SIG-M5 (cell line): ENCODE measurements around the gene FAM20C.
"Not testable (repeated sequence)": the region's sequence is repeated elsewhere in the genome, so short reads cannot be mapped to it uniquely, and the experiment has no call there.

Source experiments
- DNase-seq: peaks from one replicate; lab custom pipeline; 2025; lab: John Stamatoyannopoulos, UW

FAM20C gene

DNA sequence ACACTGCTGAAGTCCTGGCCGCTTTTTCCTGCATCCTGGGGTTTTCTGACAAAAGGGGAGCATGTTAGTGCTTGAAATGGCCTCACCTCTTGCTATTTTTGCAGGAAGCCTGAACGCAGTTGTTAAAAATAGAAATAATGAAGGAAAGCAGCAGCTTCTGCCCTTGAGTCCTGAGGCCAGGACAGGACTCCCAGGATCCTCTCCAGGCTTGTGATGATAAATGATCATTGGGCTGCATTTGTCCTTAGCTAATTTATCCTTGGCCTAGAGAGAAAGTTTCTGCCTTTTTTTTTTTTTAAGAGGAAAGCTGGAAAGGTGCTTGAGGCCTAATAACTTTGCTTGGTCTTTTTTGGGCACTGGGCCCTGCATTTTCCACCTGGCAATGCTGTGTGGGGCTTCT, 17.7 kb upstream of the FAM20C start:
- DNase-seq, result no peak

DNA sequence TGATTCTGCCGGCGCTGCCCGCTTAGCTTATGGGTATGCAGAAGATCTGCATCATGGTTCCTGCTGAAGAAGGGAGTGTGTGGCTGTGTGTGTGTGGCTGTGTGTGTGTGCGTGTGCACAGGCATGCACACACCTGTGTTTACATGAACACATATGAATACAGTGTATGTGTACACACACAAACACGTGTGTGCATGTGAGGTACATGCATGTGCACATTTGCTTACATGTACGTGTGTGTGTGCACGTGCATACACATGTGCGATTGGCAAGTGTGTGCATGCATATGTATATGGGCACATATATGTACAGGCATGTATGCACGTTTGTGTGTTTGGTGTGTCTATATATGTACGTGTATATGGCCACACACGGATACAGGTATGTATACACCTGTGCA, 16.4 kb upstream of the FAM20C start:
- no peak for DNase-seq

DNA sequence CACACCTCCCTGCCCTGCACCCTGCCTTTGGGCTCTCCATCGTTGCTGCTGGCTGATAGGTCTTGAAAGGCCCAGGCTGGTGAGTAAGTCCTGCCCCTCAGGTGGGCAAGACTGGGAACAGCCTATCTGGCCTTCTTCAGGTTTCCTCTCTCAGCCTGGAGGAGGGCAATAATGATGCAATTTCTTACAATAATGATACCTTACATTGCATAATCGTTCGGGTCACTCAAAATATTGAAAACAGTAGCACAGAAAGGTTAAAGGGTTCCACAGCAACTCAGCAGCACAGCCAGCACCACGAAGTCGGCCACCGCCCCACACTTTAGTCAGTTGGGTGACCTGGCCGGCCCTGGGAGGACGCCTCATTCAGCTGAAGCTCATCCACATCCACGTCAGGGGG, 16.0 kb upstream of the FAM20C start:
- DNase-seq, result no peak

DNA sequence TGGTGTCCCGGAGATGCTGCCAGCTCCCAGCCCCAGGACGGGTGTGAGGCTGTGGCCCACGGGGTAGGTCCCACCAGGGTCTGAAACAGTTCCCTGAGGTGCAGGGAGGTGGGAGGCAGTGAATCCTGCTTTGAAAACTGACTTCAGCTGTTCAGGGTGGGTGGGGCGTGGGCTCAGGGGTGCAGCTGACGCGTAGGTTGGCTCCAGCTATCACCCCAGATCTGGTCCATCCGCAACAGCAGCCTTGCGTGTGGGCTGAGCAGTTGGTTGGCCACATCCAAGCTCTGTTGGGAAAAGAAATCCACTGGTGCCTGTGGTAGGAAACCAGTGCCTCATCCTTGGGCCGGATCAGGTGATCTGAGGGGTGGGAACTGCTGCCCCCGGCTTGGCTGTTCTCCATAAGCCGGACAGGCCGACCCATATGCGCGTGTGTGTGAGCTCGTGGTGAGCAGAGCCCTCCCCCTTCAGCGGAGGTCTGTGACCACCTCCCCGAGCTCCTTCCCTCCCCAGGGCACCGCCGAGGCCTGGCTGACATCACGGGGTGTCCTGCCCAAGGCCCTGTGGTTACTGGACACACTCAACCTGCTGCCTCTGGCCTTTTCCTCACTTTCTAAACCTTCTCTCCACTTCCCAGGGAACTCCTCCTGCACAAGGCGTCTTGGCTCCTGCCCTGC, 15.4 kb upstream of the FAM20C start:
- DNase-seq, result no peak

DNA sequence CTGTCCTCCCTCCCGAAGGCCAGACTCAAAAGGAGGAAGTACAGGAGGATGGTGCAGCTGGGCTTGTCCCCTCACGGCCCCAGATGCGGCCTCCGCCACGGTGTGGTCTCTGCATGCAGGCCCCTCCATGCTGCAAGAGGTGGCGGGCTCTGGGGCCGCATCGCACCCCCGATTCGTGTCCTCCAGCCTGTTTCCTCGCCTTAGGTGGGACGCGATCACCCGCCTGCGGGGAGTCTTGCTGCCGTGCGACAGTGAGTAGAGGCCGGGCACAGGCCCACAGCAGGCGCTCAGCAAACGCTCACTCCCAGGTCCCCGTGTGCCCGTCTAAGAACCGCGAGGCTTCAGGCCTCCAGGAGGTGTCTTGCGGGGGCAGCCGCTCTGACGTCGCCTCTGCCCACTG, 13.9 kb upstream of the FAM20C start:
- DNase-seq, result no peak

DNA sequence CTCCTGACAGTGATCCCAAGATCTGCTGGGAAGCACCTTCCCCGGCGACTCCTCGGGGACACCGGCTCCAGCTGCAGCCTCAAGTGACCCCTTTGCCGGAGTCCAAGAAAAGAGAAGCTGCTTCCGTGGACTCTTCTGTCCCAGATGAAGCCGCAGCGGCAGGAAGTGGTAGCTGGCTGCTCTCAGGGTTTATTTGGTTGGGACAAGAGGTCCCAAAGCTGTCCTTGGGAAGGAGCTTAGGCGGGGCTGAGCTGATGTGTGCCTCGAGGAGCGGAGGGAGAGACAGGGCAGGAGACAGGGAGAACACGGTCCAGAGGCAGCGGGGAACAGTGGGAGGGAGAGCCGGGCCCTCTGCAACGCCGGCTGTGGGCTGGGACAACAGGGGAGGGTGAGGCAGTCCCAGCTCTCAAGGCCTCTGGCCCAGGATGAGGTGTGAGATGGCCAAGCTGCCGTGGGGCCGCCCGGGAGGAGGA, 13.1 kb upstream of the FAM20C start:
- no peak for DNase-seq

DNA sequence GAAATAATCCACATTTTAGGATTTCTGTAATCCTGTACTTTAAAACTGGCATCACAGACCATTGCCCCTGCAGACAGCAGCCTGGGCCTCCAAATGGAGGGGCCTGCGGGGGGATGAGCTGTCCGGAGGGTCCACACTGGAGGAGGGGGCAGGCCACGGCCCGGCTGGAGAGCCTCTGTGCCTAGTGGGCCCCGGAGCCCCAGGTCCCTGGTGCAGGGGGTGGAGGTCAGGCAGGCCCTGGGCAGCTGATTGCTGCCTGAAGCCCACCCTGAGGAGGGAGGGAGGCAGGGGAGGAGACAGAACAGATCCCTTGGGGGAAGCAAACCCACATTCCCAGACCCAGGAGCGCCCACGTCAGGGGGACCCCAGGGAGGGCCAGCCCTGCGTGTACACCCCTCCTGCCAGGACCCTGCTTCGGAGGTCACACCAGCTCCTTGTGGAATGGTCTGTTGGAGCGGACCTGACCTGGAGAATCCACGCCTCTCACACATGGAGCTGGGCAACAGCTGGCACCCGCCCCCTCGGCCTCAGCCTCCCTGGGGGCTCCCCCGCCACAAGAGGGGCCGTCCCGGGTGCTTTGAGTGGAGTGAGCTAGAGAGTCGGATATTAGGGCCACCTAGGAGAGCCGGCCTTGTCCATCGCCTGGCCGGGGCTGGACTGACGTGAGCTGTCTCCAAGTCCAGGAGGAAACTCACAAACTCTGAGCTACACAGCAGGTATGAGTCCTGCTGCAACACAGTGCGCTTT, 12.2 kb upstream of the FAM20C start:
- DNase-seq, result no peak

DNA sequence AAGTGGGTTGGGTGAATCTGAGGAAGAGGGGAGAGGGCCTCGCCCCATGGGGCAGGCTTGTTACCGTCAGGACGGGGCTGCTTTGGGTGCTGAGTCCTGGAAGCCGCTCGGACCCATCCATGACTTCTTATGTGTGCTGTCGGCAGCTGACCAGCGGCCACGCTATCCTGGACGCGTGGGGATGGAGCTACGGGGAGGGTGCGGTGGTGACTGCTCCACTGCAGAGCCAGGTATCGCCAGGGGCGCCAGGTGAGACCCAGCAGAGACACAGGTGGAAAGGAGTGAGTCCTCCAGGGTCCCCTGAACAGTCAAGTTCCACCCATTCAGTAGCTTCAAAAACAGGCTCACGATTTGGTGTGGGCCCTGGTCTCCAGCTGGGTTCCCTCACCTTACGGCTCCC, 10.6 kb upstream of the FAM20C start:
- DNase-seq, result no peak

DNA sequence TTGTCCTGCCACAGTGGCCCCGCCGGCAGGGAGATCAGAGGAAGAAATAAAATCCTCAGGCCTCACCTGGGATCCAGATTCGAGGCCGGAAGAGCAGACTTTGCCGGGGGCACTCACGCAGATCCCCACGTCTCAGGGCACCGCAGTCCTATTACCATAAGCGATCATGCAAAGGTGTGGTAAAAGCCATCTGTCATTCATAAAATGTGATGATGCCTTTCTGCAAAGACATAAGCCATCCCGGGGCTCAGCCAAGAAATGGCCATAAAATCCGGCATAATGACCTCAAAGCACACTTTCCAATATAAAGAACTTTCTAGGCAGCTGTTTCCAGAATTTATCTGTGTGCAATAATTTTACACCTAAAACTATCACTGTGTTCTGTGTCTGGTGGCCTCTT, 9.9 kb upstream of the FAM20C start:
- DNase-seq, result not testable (repeated sequence)

DNA sequence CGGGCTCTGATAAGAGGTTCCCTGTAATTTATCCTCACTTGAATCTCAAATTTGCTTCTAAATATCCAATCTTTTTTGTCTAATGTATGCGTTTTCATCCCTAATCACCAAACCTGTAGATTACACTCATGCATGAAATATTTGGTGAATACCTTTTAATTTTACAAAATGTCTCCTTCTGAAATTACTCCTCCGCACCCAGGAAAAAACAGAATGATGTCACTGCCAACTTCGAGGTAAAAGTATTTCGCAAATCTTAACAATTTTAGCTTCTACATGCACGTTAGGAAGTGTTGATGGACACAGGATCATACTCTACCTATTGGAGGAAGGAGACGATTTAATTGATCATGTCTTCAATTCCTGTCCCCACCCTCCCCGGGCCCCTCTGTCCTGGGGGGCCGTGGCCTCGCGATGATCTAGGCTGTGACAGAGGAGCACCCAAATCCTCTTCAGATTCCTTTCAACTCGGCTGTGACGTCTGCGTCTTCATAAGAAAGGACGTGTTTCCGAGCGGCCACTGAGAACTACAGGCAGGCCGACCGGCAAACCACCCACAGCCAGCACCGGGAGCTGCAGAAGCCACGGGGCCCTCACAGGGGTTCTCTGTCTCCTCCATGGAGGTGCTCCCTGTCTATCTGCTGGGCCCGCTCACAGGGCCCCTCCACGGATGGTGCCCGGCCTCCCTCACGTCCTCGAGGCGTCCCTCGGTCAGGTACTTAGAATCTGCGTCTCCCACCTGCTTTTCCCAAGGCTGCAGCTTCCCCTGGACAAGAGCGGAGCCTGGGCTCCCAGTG, 8.7 kb upstream of the FAM20C start:
- no peak for DNase-seq

DNA sequence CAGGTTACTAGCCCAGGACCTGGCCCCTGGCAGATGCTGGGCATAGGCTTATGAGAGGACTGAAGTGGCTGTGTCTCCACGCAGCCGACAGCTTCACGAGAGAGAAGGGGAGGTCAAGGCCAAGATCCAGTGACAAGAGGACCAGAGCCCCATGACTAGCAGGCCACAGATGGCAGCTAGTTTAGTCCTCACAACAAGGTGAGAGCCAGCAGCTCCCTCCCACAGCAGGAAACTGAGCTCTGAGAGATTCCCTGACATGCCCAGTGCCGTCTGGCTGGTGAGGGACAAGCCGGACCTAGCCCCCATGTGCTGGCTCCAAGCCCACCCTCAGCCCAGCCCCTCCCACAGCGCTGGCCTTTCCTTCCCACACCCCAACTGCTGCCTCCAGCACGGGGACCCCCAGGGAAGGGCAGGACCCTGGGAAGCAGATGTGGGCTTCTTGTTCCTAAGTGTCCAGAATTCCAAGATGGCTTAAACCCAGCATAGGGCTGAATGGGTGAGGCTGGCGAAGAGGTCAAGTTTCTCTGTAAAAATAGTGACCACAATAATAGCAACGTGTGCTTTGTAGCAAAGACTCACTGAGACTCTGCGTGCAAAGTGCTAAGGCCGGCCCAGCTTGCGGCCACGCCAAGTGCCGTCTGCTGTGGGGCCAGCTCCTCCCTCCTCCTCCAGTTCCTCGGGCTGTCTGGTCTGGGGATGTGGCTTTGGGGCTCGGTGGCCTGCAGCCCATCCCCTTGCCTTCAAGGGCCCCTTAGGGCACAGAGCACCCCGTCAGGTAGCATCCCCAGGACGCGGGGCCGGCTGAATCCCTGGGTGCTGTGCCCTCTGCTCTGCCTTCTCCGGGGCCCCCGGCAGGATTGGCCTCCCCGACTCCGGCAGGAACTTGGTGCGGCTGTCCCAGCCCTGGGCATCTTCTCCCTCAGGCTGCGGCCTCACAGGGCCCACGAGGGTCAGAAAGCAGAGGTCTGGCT, 7.8 kb upstream of the FAM20C start:
- DNase-seq, result no peak

DNA sequence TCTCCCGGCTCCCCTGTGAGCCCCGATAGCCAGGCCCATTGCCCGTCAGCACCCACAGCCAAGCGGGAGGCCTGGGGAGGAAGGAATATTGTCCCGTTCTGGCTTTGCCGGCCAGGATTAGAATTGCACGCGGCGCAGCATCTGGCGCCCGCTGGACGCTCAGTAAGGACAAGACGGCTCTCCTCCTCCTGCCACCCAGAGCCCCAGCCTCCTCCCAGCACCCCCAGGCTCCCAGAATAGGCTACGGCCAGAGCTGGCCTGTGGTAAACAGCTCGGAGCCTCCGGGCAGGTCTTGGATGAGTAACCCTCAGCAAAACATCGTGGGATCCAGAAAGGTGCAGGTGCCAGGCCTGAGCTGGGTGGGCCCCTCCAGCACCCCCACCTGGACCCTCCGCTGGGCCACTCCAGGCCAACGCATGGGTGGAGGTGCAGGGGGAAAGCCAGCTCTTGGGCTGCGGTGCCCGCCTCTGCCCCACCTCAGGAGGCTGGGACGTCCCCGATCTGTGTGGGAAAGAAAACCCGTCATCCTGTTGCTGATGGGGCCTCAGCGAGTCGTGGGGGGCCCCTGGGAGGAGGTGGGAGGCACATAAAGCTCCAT, 5.8 kb upstream of the FAM20C start:
- DNase-seq, result no peak

DNA sequence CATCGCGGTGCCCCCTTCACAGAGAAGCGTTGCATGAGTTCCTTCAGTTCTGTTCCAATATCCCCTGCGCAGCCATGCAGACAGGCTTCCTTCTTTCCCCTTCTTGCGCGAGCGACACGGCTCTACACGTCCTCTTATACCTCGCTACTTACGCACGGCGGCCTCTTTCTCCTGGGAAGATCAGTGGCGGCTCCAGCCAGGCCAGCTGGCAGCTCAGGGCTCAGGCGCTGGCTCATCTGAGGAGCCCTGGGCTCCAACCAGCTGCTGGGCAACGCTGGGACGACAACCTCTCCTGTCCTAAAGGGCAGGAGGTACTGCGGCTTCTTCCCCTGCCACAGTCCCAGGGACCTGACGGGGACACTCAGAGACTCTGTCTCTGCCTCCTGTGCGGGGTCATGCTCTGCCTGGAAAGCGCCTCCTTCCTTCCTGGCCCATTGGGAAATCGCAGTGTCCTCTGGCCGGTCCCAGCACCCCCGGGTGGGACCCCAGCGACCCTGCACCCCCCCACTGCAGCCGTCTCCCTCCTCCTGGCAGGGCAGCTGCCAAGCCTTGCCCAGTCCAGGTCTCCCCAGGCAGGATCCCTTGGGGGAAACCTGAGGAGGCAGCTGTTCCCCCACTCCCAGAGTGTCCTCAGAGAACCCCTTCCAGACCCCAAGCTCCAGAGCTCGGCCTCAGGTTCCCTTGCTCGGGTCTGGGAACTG, 5.0 kb upstream of the FAM20C start:
- DNase-seq, result no peak

DNA sequence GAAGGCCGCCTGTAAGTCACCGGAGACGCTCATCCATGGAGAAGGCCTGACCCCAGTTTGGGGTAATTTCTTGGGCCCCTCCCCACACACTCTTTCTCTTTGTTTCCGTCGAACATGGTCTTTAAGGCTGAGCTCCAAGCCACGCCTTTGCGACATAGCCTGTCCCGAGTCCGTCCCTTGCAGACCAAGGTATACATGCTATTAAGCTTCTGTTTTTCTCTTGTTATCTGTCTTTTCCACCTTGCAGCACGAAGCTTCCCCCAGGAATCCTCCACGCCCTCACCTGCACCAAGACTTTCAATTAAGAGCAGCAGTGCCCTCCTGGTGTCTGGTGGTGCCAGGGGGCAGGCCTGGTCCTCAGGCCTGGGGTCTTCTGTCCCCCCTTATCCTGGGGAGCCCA, 4.2 kb upstream of the FAM20C start:
- no peak for DNase-seq

DNA sequence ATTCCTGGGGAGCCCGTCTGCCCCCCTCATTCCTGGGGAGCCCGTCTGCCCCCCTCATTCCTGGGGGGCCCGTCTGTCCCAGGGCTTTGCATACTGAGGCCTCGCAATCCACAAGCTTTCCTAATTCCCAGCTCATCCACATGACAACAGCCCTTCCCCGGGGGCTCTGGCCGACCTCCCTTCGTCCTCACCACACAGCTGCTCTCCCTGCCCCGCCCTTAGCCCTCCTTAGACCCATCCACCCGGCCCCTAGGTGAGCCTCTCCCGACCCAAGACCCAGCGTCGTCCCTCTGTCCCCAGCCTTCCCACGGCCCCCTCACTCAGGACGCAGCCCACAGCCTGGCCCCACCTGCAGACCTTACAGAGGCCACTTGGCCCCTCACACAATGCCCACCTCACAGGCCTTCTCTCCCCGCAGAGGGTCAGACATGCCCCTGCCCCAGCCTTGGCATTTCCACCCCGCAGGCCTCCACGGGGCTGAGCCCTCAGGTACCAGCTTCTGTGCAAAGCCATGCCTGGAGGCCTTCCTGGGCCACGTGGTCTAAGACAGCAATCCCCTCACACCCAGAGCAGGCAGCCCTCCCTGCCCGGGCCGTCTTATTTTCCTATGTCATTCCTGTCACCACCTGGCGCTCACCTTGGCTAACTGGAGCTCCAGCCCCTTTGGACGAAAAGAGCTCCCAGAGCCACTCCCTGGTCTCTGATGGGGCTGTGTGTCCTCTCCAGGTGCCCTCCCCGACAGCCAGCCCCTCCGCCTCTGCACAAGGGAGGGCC, 3.5 kb upstream of the FAM20C start:
- no peak for DNase-seq

DNA sequence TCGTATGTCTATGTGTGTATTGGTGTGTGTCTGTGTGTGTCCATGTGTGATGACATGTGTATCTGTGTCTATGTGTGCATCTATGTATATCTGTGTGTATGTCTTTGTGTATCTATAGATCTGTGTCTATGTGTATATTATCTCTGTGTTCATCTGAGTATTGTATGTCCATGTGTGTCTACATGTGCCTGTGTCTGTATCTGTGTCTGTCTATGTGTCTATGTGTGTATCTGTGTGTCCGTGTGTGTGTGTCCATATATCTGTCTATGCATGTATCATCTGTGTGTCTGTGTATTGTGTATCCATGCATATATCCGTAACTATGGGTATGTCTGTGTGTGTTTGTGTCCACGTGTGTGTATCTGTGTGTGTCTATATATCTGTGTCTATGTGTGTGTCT, 2.7 kb upstream of the FAM20C start:
- no peak for DNase-seq

DNA sequence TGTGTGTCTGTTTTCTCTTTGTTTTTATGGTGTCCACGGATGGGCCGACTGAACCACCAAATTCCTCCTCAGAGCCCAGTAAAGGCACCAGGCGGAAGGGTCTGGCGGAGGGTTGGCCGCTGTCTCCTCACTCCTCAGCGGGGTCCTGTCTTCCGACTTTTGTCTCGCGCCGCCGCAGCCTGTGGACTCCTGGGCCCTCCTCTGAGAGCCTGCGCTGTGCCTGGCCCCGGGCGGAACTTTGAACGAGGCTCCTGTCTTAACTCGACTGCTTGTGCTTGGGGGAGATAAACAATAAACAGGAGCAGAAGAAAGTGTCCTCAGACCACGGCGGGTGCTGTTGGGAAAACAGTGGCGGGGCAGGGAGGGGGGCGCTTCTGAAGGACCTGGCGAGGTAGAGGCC, 2.2 kb upstream of the FAM20C start:
- no peak for DNase-seq

DNA sequence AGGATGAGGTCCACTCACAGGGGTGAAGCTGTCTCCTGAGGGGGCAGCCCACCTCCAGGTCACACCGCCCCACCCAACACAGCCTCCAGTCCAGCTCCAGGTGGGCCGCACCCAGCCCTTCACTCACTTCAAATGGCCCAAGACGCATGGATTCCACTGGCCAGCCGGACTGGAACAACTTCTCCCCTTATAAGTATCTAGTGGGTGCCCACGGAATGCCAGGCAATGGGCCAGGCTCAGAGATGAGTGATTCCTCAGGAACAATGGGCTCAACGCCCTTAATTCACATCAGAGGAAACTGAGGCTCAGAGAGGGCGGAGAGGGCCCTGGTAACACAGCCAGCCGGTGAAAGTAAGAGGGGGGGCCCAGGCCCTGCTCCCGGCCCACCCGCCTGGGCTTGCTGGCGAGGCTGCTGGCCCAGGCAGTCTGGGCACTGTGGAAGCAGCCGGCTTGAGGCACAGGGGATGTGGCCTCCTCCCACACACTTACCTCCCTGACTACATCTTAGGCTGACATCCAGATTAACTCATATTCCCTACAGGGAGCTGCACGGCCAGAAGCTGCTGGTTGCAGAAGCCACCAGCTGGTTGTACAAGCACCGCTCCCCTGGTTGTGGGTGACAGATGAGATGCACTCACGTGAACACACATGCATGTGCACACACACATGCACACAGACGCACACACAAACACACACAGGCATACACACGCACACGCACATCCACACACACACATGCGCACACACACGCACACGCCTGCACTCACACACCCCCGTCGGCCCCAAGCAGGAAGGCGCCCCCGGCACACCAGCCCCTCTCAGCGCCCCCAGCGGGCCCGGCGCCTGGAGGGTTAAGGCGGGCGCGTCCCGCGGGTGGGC, 1.0 kb upstream of the FAM20C start:
- no peak for DNase-seq
